HG03571 (cell line): Measurements from ENCODE around the gene SMIM29.
"Not testable (repeated sequence)": the region's sequence is repeated elsewhere in the genome, so short reads cannot be mapped to it uniquely, and the experiment has no call there.

ENCODE experiments used
- ATAC-seq: cut with Tn5 transposase; IDR thresholded peaks from one replicate; pipeline ENCODE4 v1.9.1; 2021; ENCODE audit not compliant: unreplicated experiment

SMIM29 gene

DNA sequence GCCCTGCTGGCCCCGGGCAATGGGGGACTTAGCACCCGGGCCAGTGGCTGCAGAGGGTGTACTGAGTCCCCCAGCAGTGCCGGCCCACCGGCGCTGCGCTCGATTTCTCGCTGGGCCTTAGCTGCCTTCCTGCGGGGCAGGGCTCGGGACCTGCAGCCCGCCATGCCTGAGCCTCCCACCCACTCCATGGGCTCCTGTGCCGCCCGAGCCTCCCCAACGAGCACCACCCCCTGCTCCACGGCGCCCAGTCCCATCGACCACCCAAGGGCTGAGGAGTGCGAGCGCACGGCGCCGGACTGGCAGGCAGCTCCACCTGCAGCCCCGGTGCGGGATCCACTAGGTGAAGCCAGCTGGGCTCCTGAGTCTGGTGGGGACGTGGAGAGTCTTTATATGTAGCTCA lies 20.3 kb upstream of the SMIM29 start:
- ATAC-seq: not testable (repeated sequence)

DNA sequence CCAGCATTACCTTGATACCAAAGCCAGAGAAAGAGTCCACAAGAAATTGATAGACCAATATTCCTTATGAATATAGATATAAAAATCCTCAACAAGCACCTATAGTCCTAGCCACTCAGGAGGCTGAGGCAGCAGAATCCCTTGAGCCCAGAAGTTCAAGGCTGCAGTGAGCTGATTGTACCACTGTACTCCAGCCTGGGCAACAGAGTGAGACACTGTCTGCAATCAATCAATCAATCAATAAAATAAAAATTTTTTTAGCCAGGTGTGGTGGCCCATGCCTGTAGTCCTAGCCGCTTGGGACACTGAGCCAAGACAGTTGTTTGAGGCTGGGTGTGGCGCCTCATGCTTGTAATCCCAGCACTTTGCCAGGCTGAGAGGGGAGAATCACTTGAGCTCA lies 18.9 kb upstream of the SMIM29 start:
- ATAC-seq: no peak

- not testable (repeated sequence) for ATAC-seq
Observed at GRCh38 chr6:34263484-34263883, 14.7 kb upstream of the SMIM29 start.

GRCh38 chr6:34260576-34261267 lies 11.9 kb upstream of the SMIM29 start:
- ATAC-seq: no peak

DNA sequence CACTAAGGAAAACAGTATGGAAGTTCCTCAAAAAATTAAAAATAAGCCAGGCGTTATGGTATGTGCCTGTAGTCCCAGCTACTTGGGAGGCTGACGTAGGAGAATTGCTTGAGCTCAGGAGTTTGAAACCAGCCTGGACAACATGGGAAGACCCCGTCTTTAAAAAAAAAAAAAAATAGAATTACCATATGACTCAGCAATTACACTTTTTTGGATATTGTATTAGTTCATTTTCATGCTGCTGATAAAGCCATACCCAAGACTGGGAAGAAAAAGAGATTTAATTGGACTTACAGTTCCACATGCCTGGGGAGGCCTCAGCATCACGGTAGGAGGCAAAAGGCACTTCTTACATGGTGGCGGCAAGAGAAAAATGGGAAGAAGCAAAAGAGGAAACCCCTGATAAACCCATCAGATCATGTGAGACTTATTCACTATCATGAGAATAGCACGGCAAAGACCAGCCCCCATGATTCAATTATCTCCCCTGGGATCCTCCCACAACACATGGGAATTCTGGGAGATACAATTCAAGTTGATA lies 10.8 kb upstream of the SMIM29 start:
- ATAC-seq: no peak

GRCh38 chr6:34252395-34252794 lies 3.6 kb upstream of the SMIM29 start:
- not testable (repeated sequence) for ATAC-seq

- peak; percentile 3 for ATAC-seq
Observed at GRCh38 chr6:34249469-34250261, 859 bp upstream of the SMIM29 start.

- ATAC-seq: peak; percentile 8
Observed at GRCh38 chr6:34248198-34248726, 544 bp downstream of the SMIM29 start.

DNA sequence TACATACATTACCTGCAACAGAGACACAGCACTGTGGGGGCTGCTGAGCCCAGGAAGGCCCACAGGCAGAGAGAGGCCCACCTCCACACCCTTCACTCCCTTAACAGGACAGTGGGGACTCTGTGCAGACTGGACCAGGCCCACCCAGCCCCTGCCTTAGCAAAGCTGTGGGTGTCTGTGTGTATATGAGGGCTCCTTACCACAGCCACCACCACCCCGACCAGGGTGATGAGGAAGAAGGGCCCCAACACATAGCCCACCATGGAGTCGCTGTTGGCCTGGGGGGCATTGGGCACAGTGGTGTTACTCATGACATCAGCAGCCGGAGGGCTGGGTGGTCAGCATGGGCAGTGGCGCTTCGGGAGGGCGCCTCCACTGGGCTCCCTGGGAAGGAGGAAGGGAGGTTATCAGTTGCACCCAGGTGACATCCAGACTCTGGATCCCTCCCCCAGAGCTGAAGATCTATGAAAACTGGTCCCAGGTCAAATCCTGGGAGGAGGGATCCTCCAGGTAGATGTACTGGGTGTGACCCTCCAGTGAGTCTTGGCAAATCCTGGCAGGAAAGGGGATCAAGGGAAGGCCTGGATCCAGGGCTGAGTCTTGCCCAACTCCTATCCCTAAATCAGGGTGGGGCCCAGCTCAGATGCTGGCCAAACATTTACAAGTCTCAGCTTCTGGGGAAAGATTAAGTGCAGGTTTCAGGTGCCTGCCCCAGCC lies 1.2 kb downstream of the SMIM29 start:
- no peak for ATAC-seq

GRCh38 chr6:34246563-34247391 lies 2.0 kb downstream of the SMIM29 start:
- ATAC-seq: no peak

GRCh38 chr6:34246249-34246562 lies 2.6 kb downstream of the SMIM29 start:
- ATAC-seq: no peak

GRCh38 chr6:34245761-34246140 lies 3.1 kb downstream of the SMIM29 start:
- ATAC-seq: not testable (repeated sequence)

- ATAC-seq: not testable (repeated sequence)
Observed at GRCh38 chr6:34245032-34245760, 3.6 kb downstream of the SMIM29 start.

GRCh38 chr6:34243901-34244884 lies 4.6 kb downstream of the SMIM29 start:
- no peak for ATAC-seq

GRCh38 chr6:34243131-34243771 lies 5.6 kb downstream of the SMIM29 start:
- ATAC-seq: no peak

DNA sequence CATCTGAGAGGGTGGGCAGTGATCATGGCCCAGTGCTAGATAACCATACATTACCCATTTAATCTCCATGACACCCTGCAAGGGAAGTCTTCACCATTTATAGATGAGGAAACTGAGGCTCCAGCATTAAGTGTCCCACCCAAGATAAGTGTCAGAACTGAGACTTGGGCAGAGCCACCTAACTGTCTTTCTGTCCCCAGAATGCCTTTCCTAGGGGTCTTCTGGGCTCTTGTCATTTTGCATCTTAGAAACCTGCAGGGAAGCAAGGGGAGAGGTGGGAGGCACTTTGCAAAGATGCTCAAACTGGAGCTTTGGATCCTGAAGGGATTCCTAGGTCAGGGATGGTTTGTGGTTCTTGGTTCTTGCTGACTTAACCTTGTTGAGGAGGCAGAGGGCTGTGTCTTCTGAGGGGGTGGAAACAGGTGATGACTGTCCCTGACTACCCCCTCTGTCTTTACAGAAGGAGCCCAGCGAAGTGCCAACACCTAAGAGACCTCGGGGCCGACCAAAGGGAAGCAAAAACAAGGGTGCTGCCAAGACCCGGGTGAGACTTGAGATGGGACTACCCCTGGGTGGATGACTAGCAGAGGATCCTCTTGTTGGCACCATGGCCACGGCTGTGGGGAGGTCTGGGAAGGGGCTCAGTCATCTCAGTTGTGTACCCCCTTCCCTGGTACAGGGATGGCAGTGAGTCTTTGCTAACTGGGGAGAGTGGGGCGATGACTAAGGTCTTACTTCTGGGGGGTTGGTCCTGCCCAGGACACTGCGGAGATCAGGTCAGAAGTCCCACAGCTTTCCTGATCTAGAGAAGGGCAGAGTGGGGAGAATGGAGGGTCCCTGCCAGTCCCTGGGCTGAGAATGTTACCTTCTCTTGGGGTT lies 6.3 kb downstream of the SMIM29 start:
- ATAC-seq: no peak
